Body of pancreas (tissue), 4 donors: ENCODE measurements around the gene C10orf143.

Experiments
- CTCF ChIP-seq, 7 experiments: fragments of 450-650 bp in 4 of 7; fragments of 200-600 bp in 3 of 7; sonication (generic) in 3 of 7; IDR thresholded peaks; one replicate each; pipeline ENCODE4 v1.5.1; 2016 to 2019; ENCODE audit warnings: antibody characterized with exemption in 7 of 7
- POLR2A ChIP-seq, 3 donors: fragments of 450-650 bp; IDR thresholded peaks; one replicate each; pipeline ENCODE4 v1.6.1; 2016; ENCODE audit warnings: antibody characterized with exemption in 3 of 3, mild to moderate bottlenecking in 2 of 3

GRCh38 chr10:130141038-130141437 lies 30.4 kb upstream of the C10orf143 start:
- TF ChIP-seq CTCF (IDR thresholded peaks at IDR 0.05) (no peak), POLR2A (IDR thresholded peaks at IDR 0.05) (no peak)
